ENCODE measurements around the gene PRKAR2B. TPM values are rescaled to one million over a fixed set of nuclear protein-coding genes. Genes with fewer than 3 reads are reported as not detected.

Gene PRKAR2B
- total and polyA plus RNA-seq, 3 experiments from 2014 or later: 0.93 to 1.2 (median 1.1) TPM

GRCh38 chr7:107021600-107021999, 22.9 kb upstream of the PRKAR2B start:
- Mint-ChIP-seq H3K9me3 (no peaks in the 10 kb centered on the region), H3K27ac (no peak overlapping the region), H3K4me1 (no peaks in the 10 kb centered on the region), H3K27me3 (peaks cover 3 to 4% of the 10 kb centered on the region in 2 donors), H3K36me3 (peaks cover 0 to 2% (median 0%) of the 10 kb centered on the region in 3 donors), H3K4me3 (no peak overlapping the region)
- no peaks in the 10 kb centered on the region for H3K36me3 ChIP-seq (ENCODE audit: insufficient read depth, low read length)
- no peaks in the 10 kb centered on the region for H3K27me3 ChIP-seq (ENCODE audit: insufficient read depth, low read length, poor library complexity, severe bottlenecking)
- ChIA-PET CTCF (no interaction called here), POLR2A (no interaction called here)
- H3K4me3 ChIP-seq (ENCODE audit: low read length): no peak overlapping the region
- H3K9me3 ChIP-seq (ENCODE audit: low read length): no peaks in the 10 kb centered on the region
- H3K27ac ChIP-seq (ENCODE audit: low read depth, low read length): no peak overlapping the region
- H3K4me1 ChIP-seq (ENCODE audit: insufficient read depth, low read length): no peaks in the 10 kb centered on the region
- DNase-seq: no peak

GRCh38 chr7:107023522-107024151, 20.9 kb upstream of the PRKAR2B start:
- POLR2A ChIA-PET: no interaction called here
- H3K4me3 ChIP-seq (ENCODE audit: low read length): no peak overlapping the region
- Mint-ChIP-seq H3K9me3 (no peaks in the 10 kb centered on the region), H3K4me1 (no peaks in the 10 kb centered on the region), H3K4me3 (no peak overlapping the region), H3K27ac (no peak overlapping the region), H3K36me3 (peaks cover 0 to 2% (median 0%) of the 10 kb centered on the region in 3 donors), H3K27me3 (peaks cover 3 to 4% of the 10 kb centered on the region in 2 donors)
- H3K9me3 ChIP-seq (ENCODE audit: low read length): no peaks in the 10 kb centered on the region
- DNase-seq: no peak
- no peaks in the 10 kb centered on the region for H3K36me3 ChIP-seq (ENCODE audit: insufficient read depth, low read length)
- no peaks in the 10 kb centered on the region for H3K4me1 ChIP-seq (ENCODE audit: insufficient read depth, low read length)
- H3K27ac ChIP-seq (ENCODE audit: low read depth, low read length): no peak overlapping the region
- H3K27me3 ChIP-seq (ENCODE audit: insufficient read depth, low read length, poor library complexity, severe bottlenecking): no peaks in the 10 kb centered on the region
- CTCF ChIA-PET: interaction anchor here (1.3 kb wide), 1 partner anchor 16 kb away, joined by 4 read pairs; no protein-coding TSS in a partner anchor

- H3K36me3 ChIP-seq (ENCODE audit: insufficient read depth, low read length): no peaks in the 10 kb centered on the region
- peak overlapping the region; percentile 14 for H3K27ac ChIP-seq (ENCODE audit: low read depth, low read length)
- no peaks in the 10 kb centered on the region for H3K9me3 Mint-ChIP-seq
- H3K27ac Mint-ChIP-seq: no peak overlapping the region
- peaks cover 0 to 2% (median 0%) of the 10 kb centered on the region in 3 donors for H3K36me3 Mint-ChIP-seq
- no peaks in the 10 kb centered on the region for H3K27me3 ChIP-seq (ENCODE audit: insufficient read depth, low read length, poor library complexity, severe bottlenecking)
- POLR2A ChIA-PET: no interaction called here
- no peaks in the 10 kb centered on the region for H3K4me1 ChIP-seq (ENCODE audit: insufficient read depth, low read length)
- H3K4me3 Mint-ChIP-seq: no peak overlapping the region
- H3K27me3 Mint-ChIP-seq: peaks cover 3 to 4% of the 10 kb centered on the region in 2 donors
- H3K4me1 Mint-ChIP-seq: no peaks in the 10 kb centered on the region
- H3K9me3 ChIP-seq (ENCODE audit: low read length): no peaks in the 10 kb centered on the region
- no peak overlapping the region for H3K4me3 ChIP-seq (ENCODE audit: low read length)
- DNase-seq: no peak
- CTCF ChIA-PET: interaction anchor here (0.6 to 1.3 kb wide), 2 partner anchors 17 to 276 kb away, joined by 3 to 4 read pairs; no protein-coding TSS in a partner anchor
These were observed 19.6 kb upstream of the PRKAR2B start for GRCh38 chr7:107024906-107025305.

GRCh38 chr7:107025449-107026103, 18.9 kb upstream of the PRKAR2B start:
- H3K9me3 ChIP-seq (ENCODE audit: low read length): no peaks in the 10 kb centered on the region
- H3K4me1 Mint-ChIP-seq: no peaks in the 10 kb centered on the region
- no peaks in the 10 kb centered on the region for H3K4me1 ChIP-seq (ENCODE audit: insufficient read depth, low read length)
- H3K27ac Mint-ChIP-seq: peak overlapping the region in 1 of 8 donors; percentile 55
- H3K4me3 Mint-ChIP-seq: no peak overlapping the region
- H3K36me3 Mint-ChIP-seq: peaks cover 0 to 2% (median 0%) of the 10 kb centered on the region in 3 donors
- no peak overlapping the region for H3K4me3 ChIP-seq (ENCODE audit: low read length)
- H3K27ac ChIP-seq (ENCODE audit: low read depth, low read length): peak overlapping the region; percentile 45
- H3K36me3 ChIP-seq (ENCODE audit: insufficient read depth, low read length): no peaks in the 10 kb centered on the region
- ChIA-PET POLR2A (no interaction called here), CTCF (no interaction called here)
- no peaks in the 10 kb centered on the region for H3K9me3 Mint-ChIP-seq
- H3K27me3 Mint-ChIP-seq: peaks cover 3 to 4% of the 10 kb centered on the region in 2 donors
- no peak for DNase-seq
- H3K27me3 ChIP-seq (ENCODE audit: insufficient read depth, low read length, poor library complexity, severe bottlenecking): no peaks in the 10 kb centered on the region

GRCh38 chr7:107026166-107026565, 18.3 kb upstream of the PRKAR2B start:
- H3K27me3 ChIP-seq (ENCODE audit: insufficient read depth, low read length, poor library complexity, severe bottlenecking): no peaks in the 10 kb centered on the region
- H3K4me3 Mint-ChIP-seq: no peak overlapping the region
- H3K9me3 ChIP-seq (ENCODE audit: low read length): no peaks in the 10 kb centered on the region
- H3K27ac Mint-ChIP-seq: no peak overlapping the region
- peak overlapping the region; percentile 45 for H3K27ac ChIP-seq (ENCODE audit: low read depth, low read length)
- peaks cover 2 to 3% of the 10 kb centered on the region in 2 donors for H3K27me3 Mint-ChIP-seq
- no peak overlapping the region for H3K4me3 ChIP-seq (ENCODE audit: low read length)
- DNase-seq: no peak
- ChIA-PET CTCF (no interaction called here), POLR2A (no interaction called here)
- no peaks in the 10 kb centered on the region for H3K4me1 Mint-ChIP-seq
- H3K4me1 ChIP-seq (ENCODE audit: insufficient read depth, low read length): no peaks in the 10 kb centered on the region
- no peaks in the 10 kb centered on the region for H3K36me3 ChIP-seq (ENCODE audit: insufficient read depth, low read length)
- peaks cover 0 to 2% (median 0%) of the 10 kb centered on the region in 3 donors for H3K36me3 Mint-ChIP-seq
- H3K9me3 Mint-ChIP-seq: no peaks in the 10 kb centered on the region

GRCh38 chr7:107027208-107027607, 17.3 kb upstream of the PRKAR2B start:
- no peak overlapping the region for H3K27ac Mint-ChIP-seq
- Histone ChIP-seq H3K4me1 (ENCODE audit: insufficient read depth, low read length) (no peaks in the 10 kb centered on the region), H3K27ac (ENCODE audit: low read depth, low read length) (no peak overlapping the region), H3K36me3 (ENCODE audit: insufficient read depth, low read length) (no peaks in the 10 kb centered on the region), H3K9me3 (ENCODE audit: low read length) (no peaks in the 10 kb centered on the region), H3K4me3 (ENCODE audit: low read length) (no peak overlapping the region), H3K27me3 (ENCODE audit: insufficient read depth, low read length, poor library complexity, severe bottlenecking) (no peaks in the 10 kb centered on the region)
- POLR2A ChIA-PET: no interaction called here
- H3K27me3 Mint-ChIP-seq: peaks cover 2 to 3% of the 10 kb centered on the region in 2 donors
- H3K9me3 Mint-ChIP-seq: no peaks in the 10 kb centered on the region
- no peak overlapping the region for H3K4me3 Mint-ChIP-seq
- H3K36me3 Mint-ChIP-seq: peaks cover 0 to 2% (median 0%) of the 10 kb centered on the region in 3 donors
- no peak for DNase-seq
- CTCF ChIA-PET: no interaction called here
- no peaks in the 10 kb centered on the region for H3K4me1 Mint-ChIP-seq

GRCh38 chr7:107029061-107029763, 15.3 kb upstream of the PRKAR2B start:
- Histone ChIP-seq H3K9me3 (ENCODE audit: low read length) (no peaks in the 10 kb centered on the region), H3K36me3 (ENCODE audit: insufficient read depth, low read length) (no peaks in the 10 kb centered on the region), H3K27ac (ENCODE audit: low read depth, low read length) (no peak overlapping the region), H3K27me3 (ENCODE audit: insufficient read depth, low read length, poor library complexity, severe bottlenecking) (no peaks in the 10 kb centered on the region), H3K4me1 (ENCODE audit: insufficient read depth, low read length) (no peaks in the 10 kb centered on the region), H3K4me3 (ENCODE audit: low read length) (no peak overlapping the region)
- ChIA-PET CTCF (interaction anchor here (1.3 kb wide), 1 partner anchor 17 kb away, joined by 4 read pairs; no protein-coding TSS in a partner anchor), POLR2A (no interaction called here)
- Mint-ChIP-seq H3K36me3 (no peaks in the 10 kb centered on the region), H3K27me3 (no peaks in the 10 kb centered on the region), H3K27ac (no peak overlapping the region), H3K9me3 (no peaks in the 10 kb centered on the region), H3K4me1 (no peaks in the 10 kb centered on the region), H3K4me3 (no peak overlapping the region)
- DNase-seq: no peak

GRCh38 chr7:107029764-107030286, 14.7 kb upstream of the PRKAR2B start:
- Histone ChIP-seq H3K4me3 (ENCODE audit: low read length) (no peak overlapping the region), H3K9me3 (ENCODE audit: low read length) (no peaks in the 10 kb centered on the region), H3K27ac (ENCODE audit: low read depth, low read length) (no peak overlapping the region), H3K27me3 (ENCODE audit: insufficient read depth, low read length, poor library complexity, severe bottlenecking) (no peaks in the 10 kb centered on the region), H3K36me3 (ENCODE audit: insufficient read depth, low read length) (no peaks in the 10 kb centered on the region), H3K4me1 (ENCODE audit: insufficient read depth, low read length) (no peaks in the 10 kb centered on the region)
- DNase-seq: no peak
- ChIA-PET CTCF (interaction anchor here (1.3 kb wide), 1 partner anchor 16 kb away, joined by 4 read pairs; no protein-coding TSS in a partner anchor), POLR2A (no interaction called here)
- Mint-ChIP-seq H3K9me3 (no peaks in the 10 kb centered on the region), H3K27me3 (no peaks in the 10 kb centered on the region), H3K27ac (no peak overlapping the region), H3K4me1 (no peaks in the 10 kb centered on the region), H3K36me3 (no peaks in the 10 kb centered on the region), H3K4me3 (no peak overlapping the region)

All from CD8-positive, alpha-beta memory T cell (primary cell).